ENCODE data around the gene ALG12. TPM values are rescaled to one million over a fixed set of nuclear protein-coding genes. Genes with fewer than 3 reads are reported as not detected.
A peak's percentile ranks its signal among the peaks of the same experiment; 100 is the strongest.
"Not testable (repeated sequence)": the region's sequence is repeated elsewhere in the genome, so short reads cannot be mapped to it uniquely, and the experiment has no call there.

ALG12 gene
- total RNA-seq, 2 experiments from 2014 or later, result 12.4 to 13.8 TPM

DNA sequence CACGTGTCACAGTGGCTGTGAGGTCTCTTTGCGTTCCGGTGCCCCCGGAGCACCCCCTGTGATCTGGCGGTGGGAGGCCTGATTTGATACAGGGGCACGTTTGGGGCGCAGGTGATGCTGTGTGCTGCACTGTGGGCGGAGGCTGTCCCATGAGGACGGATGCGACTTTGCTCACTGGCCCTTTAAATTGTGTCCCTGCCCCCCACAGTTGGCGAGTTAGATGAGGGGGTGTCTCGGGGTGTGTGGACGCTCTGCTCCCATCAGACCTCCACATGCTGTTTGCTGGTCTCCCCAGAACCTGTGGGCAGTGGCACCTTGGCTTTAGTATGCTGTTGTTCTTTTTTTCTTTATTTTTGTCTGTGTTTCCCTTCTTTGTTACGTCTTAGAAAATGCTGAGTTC is 59.4 kb downstream of the ALG12 start:
- intact Hi-C loops (cut with micrococcal nuclease), result no loop called here
- H3K36me3 Mint-ChIP-seq, result peaks cover 3% of the 10 kb centered on the region
- no peak overlapping the region for H3K4me3 Mint-ChIP-seq
- no peak for DNase-seq
- CTCF ChIA-PET, result interaction anchor here (1.4 kb wide), 1 partner anchor 9 kb away, joined by 4 read pairs; no protein-coding TSS in a partner anchor
- POLR2A ChIA-PET, result no interaction called here
- H3K4me1 Mint-ChIP-seq (ENCODE audit: low read depth), result peaks cover 49% of the 10 kb centered on the region
- H3K9me3 Mint-ChIP-seq, result no peaks in the 10 kb centered on the region
- H3K27me3 Mint-ChIP-seq, result no peaks in the 10 kb centered on the region
- no peak overlapping the region for H3K27ac Mint-ChIP-seq

DNA sequence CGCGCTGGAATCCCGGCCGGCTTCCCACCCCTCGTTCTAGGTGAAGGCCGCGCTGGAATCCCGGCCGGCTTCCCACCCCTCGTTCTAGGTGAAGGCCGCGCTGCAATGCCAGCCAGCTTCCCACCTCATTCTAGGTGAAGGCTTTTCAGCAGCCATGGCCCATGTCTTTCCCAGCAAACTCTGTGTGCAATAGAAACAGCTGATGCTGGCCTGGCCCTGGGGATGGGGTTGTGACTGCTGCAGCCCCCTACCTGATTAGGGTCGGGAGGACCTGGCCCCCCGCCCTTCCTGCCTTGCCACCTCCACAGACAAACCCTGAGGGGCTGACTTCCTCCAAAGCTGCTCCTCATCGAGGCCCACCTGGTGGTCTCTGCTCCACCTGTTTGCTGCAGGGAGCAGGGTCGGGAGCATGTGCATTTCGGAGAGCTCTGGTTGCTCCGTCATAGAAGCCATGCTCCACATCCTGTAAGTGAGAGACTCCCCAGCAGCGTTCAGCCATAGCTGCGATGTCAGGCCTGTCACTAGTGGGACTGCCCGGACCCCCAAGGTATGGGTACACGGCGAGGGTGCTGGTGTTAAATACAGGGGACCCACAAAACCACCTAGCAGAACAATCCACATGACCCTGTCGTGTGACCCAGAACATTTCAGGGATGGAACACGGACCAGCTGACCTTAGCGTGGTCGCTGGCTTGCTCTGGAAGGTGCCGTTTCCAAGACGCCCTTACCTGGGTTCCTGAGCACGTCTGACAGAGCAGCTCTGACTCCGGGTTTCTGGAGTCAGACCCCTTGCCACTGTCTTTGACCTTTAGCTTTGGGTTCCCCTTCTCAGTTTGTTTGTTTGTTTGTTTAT is 61.2 kb downstream of the ALG12 start:
- Mint-ChIP-seq H3K36me3 (peaks cover 3% of the 10 kb centered on the region), H3K27me3 (no peaks in the 10 kb centered on the region), H3K4me1 (ENCODE audit: low read depth) (peaks cover 43% of the 10 kb centered on the region), H3K27ac (no peak overlapping the region), H3K4me3 (no peak overlapping the region), H3K9me3 (no peaks in the 10 kb centered on the region)
- POLR2A ChIA-PET, result interaction anchor here (2.6 kb wide), 1 partner anchor 31 kb away, joined by 11 read pairs; no protein-coding TSS in a partner anchor
- no peak for DNase-seq
- CTCF ChIA-PET, result interaction anchor here (1.1 kb wide), 1 partner anchor 173 kb away, joined by 3 read pairs; no protein-coding TSS in a partner anchor
- intact Hi-C loops (cut with micrococcal nuclease), result no loop called here

- Mint-ChIP-seq H3K27me3 (no peaks in the 10 kb centered on the region), H3K36me3 (peaks cover 3% of the 10 kb centered on the region), H3K4me1 (ENCODE audit: low read depth) (peaks cover 42% of the 10 kb centered on the region), H3K9me3 (no peaks in the 10 kb centered on the region), H3K4me3 (no peak overlapping the region), H3K27ac (no peak overlapping the region)
- ChIA-PET POLR2A (interaction anchor here (2.6 kb wide), 1 partner anchor 30 kb away, joined by 11 read pairs; no protein-coding TSS in a partner anchor), CTCF (interaction anchor here (1.5 kb wide), 1 partner anchor 174 kb away, joined by 4 read pairs; no protein-coding TSS in a partner anchor)
- no peak for DNase-seq
- intact Hi-C loops (cut with micrococcal nuclease), result no loop called here
Observed at GRCh38 chr22:49856343-49856742, 61.9 kb downstream of the ALG12 start.

- CTCF ChIA-PET, result interaction anchor here (0.6 to 1.5 kb wide), 5 partner anchors 30 to 175 kb away, joined by 3 to 6 read pairs (median 3); no protein-coding TSS in a partner anchor
- POLR2A ChIA-PET, result interaction anchor here (0.9 to 2.6 kb wide), 5 partner anchors 13 to 63 kb away, joined by 3 to 11 read pairs (median 4); partner anchors contain the start of genes ALG12 and CRELD2
- peaks cover 3% of the 10 kb centered on the region for H3K27me3 Mint-ChIP-seq
- peaks cover 3% of the 10 kb centered on the region for H3K36me3 Mint-ChIP-seq
- intact Hi-C loops (cut with micrococcal nuclease), result no loop called here
- DNase-seq, result no peak
- peak overlapping the region; percentile 86 for H3K4me3 Mint-ChIP-seq
- peaks cover 44% of the 10 kb centered on the region for H3K4me1 Mint-ChIP-seq (ENCODE audit: low read depth)
- H3K9me3 Mint-ChIP-seq, result no peaks in the 10 kb centered on the region
- no peak overlapping the region for H3K27ac Mint-ChIP-seq
Observed at GRCh38 chr22:49855251-49855911, 62.9 kb downstream of the ALG12 start.

GRCh38 chr22:49853981-49854831 is 64.0 kb downstream of the ALG12 start:
- Mint-ChIP-seq H3K9me3 (no peaks in the 10 kb centered on the region), H3K36me3 (peaks cover 3% of the 10 kb centered on the region), H3K27ac (peak overlapping the region; percentile 80), H3K27me3 (peaks cover 3% of the 10 kb centered on the region), H3K4me3 (peak overlapping the region; percentile 86), H3K4me1 (ENCODE audit: low read depth) (peaks cover 44% of the 10 kb centered on the region)
- ChIA-PET CTCF (interaction anchor here (0.9 to 1.1 kb wide), 2 partner anchors 29 to 33 kb away, joined by 3 to 6 read pairs; no protein-coding TSS in a partner anchor), POLR2A (interaction anchor here (0.6 to 1.6 kb wide), 4 partner anchors 14 to 64 kb away, joined by 3 to 9 read pairs (median 4); partner anchors contain the start of genes ALG12 and CRELD2)
- peak; percentile 43 for DNase-seq
- intact Hi-C loops (cut with micrococcal nuclease), result loop anchor here (1.0 to 5.0 kb wide), 4 partner anchors 15 to 108 kb away; partner anchors contain the start of gene PIM3

- intact Hi-C loops (cut with micrococcal nuclease), result loop anchor here (1.0 to 5.0 kb wide), 4 partner anchors 14 to 109 kb away; partner anchors contain the start of gene PIM3
- DNase-seq, result peak; percentile 99
- H3K4me1 Mint-ChIP-seq (ENCODE audit: low read depth), result peaks cover 36% of the 10 kb centered on the region
- ChIA-PET CTCF (no interaction called here), POLR2A (interaction anchor here (1.6 kb wide), 1 partner anchor 14 kb away, joined by 9 read pairs; no protein-coding TSS in a partner anchor)
- H3K4me3 Mint-ChIP-seq, result peak within 1 kb of the TSS; percentile 86
- peak within 1 kb of the TSS; percentile 80 for H3K27ac Mint-ChIP-seq
- H3K36me3 Mint-ChIP-seq, result peaks cover 3% of the 10 kb centered on the region
- peaks cover 3% of the 10 kb centered on the region for H3K27me3 Mint-ChIP-seq
- no peaks in the 10 kb centered on the region for H3K9me3 Mint-ChIP-seq
Observed at GRCh38 chr22:49852898-49853894, 65.0 kb downstream of the ALG12 start, which contains the start of gene ZBED4. ZBED4 (plus strand) TSS chr22:49853844; CDS start chr22:49883663, 29,819 bp downstream.

DNA sequence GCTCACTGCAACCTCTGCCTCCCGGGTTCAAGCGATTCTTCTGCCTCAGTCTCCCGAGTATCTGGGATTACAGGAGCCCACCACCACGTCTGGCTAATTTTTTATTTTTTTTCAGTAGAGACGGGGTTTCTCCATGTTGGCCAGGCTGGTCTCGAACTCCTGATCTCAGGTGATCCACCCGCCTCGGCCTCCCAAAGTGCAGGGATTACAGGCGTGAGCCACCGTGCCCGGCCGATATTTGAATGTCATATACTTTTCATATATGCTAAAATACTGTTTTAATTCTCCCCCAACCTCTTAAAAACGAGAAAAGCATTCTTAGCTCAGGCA is 65.7 kb downstream of the ALG12 start:
- H3K9me3 Mint-ChIP-seq, CTCF ChIA-PET, H3K36me3 Mint-ChIP-seq, DNase-seq, H3K27me3 Mint-ChIP-seq, H3K27ac Mint-ChIP-seq, POLR2A ChIA-PET: not testable (repeated sequence)
- Mint-ChIP-seq H3K4me1 (ENCODE audit: low read depth) (peaks cover 32% of the 10 kb centered on the region), H3K4me3 (peak overlapping the region; percentile 61)
- intact Hi-C loops (cut with micrococcal nuclease), result loop anchor here (2.0 to 5.0 kb wide), 3 partner anchors 22 to 110 kb away; partner anchors contain the start of gene PIM3

DNA sequence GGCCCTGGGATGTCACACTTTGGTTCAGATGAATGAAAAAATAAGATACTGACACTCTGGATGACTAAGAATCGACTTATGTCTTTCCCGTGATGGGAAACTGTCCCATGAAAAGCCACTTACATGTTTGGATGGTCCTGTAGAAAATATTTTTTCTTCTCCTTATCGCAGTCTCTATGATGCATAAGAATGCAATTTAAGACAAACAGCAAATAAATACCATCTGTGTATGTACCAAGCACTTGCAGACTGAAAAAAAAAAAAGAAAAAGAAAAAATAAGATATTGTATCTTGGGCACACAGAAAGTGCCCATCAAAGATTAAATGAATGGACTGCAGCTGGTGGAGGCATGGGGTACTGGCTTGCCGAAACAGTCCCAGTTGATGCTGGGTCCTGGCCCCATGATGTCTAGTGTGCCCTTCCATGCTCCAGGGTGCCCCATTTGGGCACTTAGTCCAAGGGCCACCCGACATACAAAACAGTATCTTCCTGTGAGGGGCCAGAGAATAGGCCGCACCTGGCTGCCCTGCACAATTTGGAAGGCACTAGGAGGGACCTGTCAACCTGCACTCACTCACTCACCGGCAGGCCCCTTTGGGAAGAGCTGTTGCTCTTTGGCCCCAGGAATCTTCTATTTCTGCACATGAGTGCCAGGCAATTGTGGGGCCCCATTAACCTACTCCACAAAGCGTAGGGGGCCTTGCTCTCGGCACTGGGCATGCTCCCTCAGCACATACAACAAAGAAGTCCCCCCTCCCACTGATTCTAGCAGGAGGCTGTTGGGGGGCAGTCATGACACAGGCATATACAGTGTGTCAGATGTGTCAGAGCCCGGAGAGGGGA is 67.1 kb downstream of the ALG12 start:
- intact Hi-C loops (cut with micrococcal nuclease), result loop anchor here (5.0 kb wide), 1 partner anchor 111 kb away; the partner anchor contains the start of gene PIM3
- ChIA-PET CTCF (no interaction called here), POLR2A (interaction anchor here (0.6 to 1.7 kb wide), 2 partner anchors 22 to 537 kb away, joined by 3 to 4 read pairs; no protein-coding TSS in a partner anchor)
- Mint-ChIP-seq H3K4me1 (ENCODE audit: low read depth) (peaks cover 27% of the 10 kb centered on the region), H3K36me3 (peaks cover 3% of the 10 kb centered on the region), H3K4me3 (peak overlapping the region; percentile 34), H3K9me3 (no peaks in the 10 kb centered on the region), H3K27ac (no peak overlapping the region), H3K27me3 (peaks cover 6% of the 10 kb centered on the region)
- no peak for DNase-seq
